Progenitor cell of endocrine pancreas (in vitro differentiated cells): ENCODE data around the gene RTN4RL2. TPM values are rescaled to one million over a fixed set of nuclear protein-coding genes. Genes with fewer than 3 reads are reported as not detected.

Experiments
- DNase-seq: peaks from one replicate; pipeline ENCODE4 v3.0.0; 2021; ENCODE audit warnings: low spot score; ENCODE audit not compliant: unreplicated experiment
- H3K27ac Mint-ChIP-seq: 2 replicates; pipeline ENCODE4 v1.8.0; 2021; ENCODE audit warnings: mild to moderate bottlenecking, moderate library complexity, mixed read lengths
- H3K27me3 Mint-ChIP-seq: 2 replicates; pipeline ENCODE4 v1.8.0; 2021; ENCODE audit warnings: mixed read lengths
- H3K36me3 Mint-ChIP-seq: 2 replicates; pipeline ENCODE4 v1.8.0; 2022; ENCODE audit warnings: mixed read lengths; ENCODE audit not compliant: insufficient read depth
- H3K4me1 Mint-ChIP-seq: 2 replicates; pipeline ENCODE4 v1.8.0; 2021; ENCODE audit warnings: low read depth, mixed read lengths
- H3K4me3 Mint-ChIP-seq: 2 replicates; pipeline ENCODE4 v1.8.0; 2021; ENCODE audit warnings: low read depth, mild to moderate bottlenecking, moderate library complexity, mixed read lengths
- H3K9me3 Mint-ChIP-seq: 2 replicates; pipeline ENCODE4 v1.8.0; 2021; ENCODE audit warnings: low read depth, mixed read lengths
- CTCF ChIP-seq: fragments of 200-600 bp; sonication (generic); IDR thresholded peaks from one replicate; pipeline ENCODE4 v1.5.0; 2021; ENCODE audit warnings: antibody characterized with exemption, mild to moderate bottlenecking; ENCODE audit not compliant: unreplicated experiment
- total RNA-seq: library from RNA; stranded (reverse); gene quantifications from 2 replicates; pipeline ENCODE4 v1.2.1, GENCODE V29; 2021

The RTN4RL2 gene
- total RNA-seq, 1 donor from 2014 or later, result 1.9 TPM

DNA sequence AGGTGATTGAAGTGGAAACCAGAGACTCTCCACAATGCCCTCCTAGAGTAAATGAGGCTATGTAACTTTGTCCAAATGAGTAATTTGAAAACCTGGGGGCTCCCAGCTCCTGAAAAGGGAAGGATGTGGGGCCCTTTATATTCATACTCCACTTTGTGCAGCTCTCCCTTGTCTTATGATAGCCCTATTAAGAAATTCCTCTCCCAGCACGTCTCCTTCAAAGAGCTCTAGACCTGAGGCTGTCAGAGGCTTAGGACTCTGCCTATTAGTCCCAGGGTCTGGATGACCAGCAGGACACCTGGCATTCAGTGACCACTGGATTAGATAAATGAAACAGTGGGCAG is 53.1 kb downstream of the RTN4RL2 start:
- Mint-ChIP-seq H3K4me1 (peaks cover 8% of the 10 kb centered on the region), H3K9me3 (no peaks in the 10 kb centered on the region), H3K4me3 (peak overlapping the region; percentile 93), H3K36me3 (peaks cover 1% of the 10 kb centered on the region), H3K27ac (peak overlapping the region; percentile 85), H3K27me3 (peaks cover 11% of the 10 kb centered on the region)
- no peak for DNase-seq
- TF ChIP-seq CTCF, result no peak

- peak overlapping the region; percentile 85 for H3K27ac Mint-ChIP-seq
- no peaks in the 10 kb centered on the region for H3K9me3 Mint-ChIP-seq
- no peak for TF ChIP-seq CTCF
- H3K27me3 Mint-ChIP-seq, result peaks cover 16% of the 10 kb centered on the region
- DNase-seq, result peak; percentile 32
- H3K4me3 Mint-ChIP-seq, result peak overlapping the region; percentile 93
- peaks cover 1% of the 10 kb centered on the region for H3K36me3 Mint-ChIP-seq
- peaks cover 8% of the 10 kb centered on the region for H3K4me1 Mint-ChIP-seq
Measured at GRCh38 chr11:57513911-57514537, 53.7 kb downstream of the RTN4RL2 start.

- Mint-ChIP-seq H3K27ac (peak overlapping the region; percentile 88), H3K9me3 (no peaks in the 10 kb centered on the region), H3K27me3 (peaks cover 16% of the 10 kb centered on the region), H3K36me3 (peaks cover 1% of the 10 kb centered on the region), H3K4me1 (peaks cover 8% of the 10 kb centered on the region), H3K4me3 (peak overlapping the region; percentile 93)
- TF ChIP-seq CTCF, result no peak
- no peak for DNase-seq
Measured at GRCh38 chr11:57514538-57515331, 54.4 kb downstream of the RTN4RL2 start.

DNA sequence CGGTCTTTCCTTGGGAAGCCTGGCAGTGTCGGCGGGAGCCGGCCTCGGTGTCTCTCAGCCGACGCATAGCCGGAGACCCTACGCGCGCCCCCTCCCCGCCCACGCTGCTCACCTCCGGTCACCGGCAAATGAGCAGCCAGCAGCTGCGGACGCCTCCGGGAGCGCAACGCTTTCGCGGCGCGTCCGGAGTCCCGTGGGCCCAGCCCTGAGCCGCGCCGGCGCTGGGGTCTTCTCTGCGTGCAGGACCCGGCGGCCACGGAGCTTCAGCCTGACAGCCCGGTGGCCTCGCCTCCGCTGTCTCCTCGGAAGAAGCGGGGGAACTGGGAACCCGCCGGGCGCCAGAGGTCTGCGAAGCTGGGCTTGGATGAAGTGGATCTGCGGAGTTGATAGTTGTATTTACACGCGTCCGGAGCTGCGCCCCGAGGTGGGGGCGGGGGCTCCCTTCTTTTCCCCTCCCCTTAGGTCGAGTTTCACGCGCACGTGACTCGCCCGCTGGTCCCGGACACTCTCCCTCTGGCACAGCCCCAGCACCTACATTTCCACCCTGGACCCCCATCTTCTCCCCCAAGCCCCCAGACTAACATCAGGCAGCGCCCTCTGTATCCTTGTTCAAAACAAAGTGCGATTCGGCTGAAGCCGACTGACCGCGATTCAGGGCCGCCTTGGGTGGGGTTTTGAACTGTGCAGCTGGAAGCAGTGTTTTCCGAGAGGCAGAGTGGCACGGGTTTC is 55.2 kb downstream of the RTN4RL2 start, which contains the start of gene SLC43A1:
TSS of gene SLC43A1 (minus strand) at position 371 of the 729 bp plus-strand sequence. CDS start 1,591 bp downstream, outside the sequence.
- Mint-ChIP-seq H3K9me3 (no peaks in the 10 kb centered on the region), H3K27ac (peak within 1 kb of the TSS; percentile 94), H3K36me3 (no peaks in the 10 kb centered on the region), H3K27me3 (peaks cover 16% of the 10 kb centered on the region), H3K4me1 (peaks cover 8% of the 10 kb centered on the region), H3K4me3 (peak within 1 kb of the TSS; percentile 93)
- DNase-seq, result peak; percentile 37
- TF ChIP-seq CTCF, result no peak

DNA sequence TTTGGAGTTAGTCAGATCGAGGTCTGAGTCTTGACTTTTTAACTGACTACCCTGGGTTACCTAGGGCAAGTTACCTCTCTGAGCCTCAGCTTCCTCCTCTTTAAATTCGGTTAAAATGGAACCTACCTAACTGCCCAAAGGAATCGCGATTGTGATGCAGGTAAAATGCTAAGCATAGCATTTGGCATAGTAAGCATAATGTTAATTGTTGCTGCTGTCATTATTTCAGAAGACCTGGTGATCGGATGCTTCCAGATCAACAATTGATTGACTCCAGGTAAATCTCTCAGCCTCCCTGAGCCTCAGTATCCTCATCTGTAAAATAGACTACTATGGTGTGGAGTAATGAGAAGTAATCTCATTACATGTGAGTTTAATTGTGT is 55.7 kb downstream of the RTN4RL2 start:
- Mint-ChIP-seq H3K9me3 (no peaks in the 10 kb centered on the region), H3K27me3 (peaks cover 16% of the 10 kb centered on the region), H3K4me1 (peaks cover 8% of the 10 kb centered on the region), H3K36me3 (no peaks in the 10 kb centered on the region), H3K4me3 (peak overlapping the region; percentile 93), H3K27ac (peak overlapping the region; percentile 94)
- no peak for TF ChIP-seq CTCF
- no peak for DNase-seq
